Spleen (tissue), 11 donors: Measurements from ENCODE around the gene NT5C. TPM values are rescaled to one million over a fixed set of nuclear protein-coding genes. Genes with fewer than 3 reads are reported as not detected.
A peak's percentile ranks its signal among the peaks of the same experiment; 100 is the strongest.
"Not testable (repeated sequence)": the region's sequence is repeated elsewhere in the genome, so short reads cannot be mapped to it uniquely, and the experiment has no call there.

Experiments used
- DNase-seq: peaks from one replicate; pipeline ENCODE4 v3.0.0-alpha.2; 2020
- H3K27ac ChIP-seq, 8 donors: fragments of 200-600 bp; sonication (generic) in 7 of 8; 1 replicate in 4 of 8; 2 replicates in 4 of 8; pipeline versions ENCODE4 v1.5.0 to v1.8.0; 2016 to 2021; ENCODE audit warnings: inconsistent platforms in 4 of 8, mild to moderate bottlenecking in 4 of 8, moderate library complexity in 1 of 8
- H3K27me3 ChIP-seq, 7 donors: fragments of 200-600 bp; sonication (generic) in 6 of 7; replicated peaks in 1 of 7; 1 replicate in 4 of 7; 2 replicates in 3 of 7; pipeline versions ENCODE4 v1.5.0 to v1.8.0; 2016 to 2021; ENCODE audit warnings: inconsistent platforms in 3 of 7, mild to moderate bottlenecking in 1 of 7
- H3K36me3 ChIP-seq, 6 donors: fragments of 200-600 bp; sonication (generic) in 5 of 6; 1 replicate in 4 of 6; 2 replicates in 2 of 6; pipeline versions ENCODE4 v1.5.0 to v1.8.0; 2016 to 2021; ENCODE audit warnings: inconsistent platforms in 2 of 6
- H3K4me1 ChIP-seq, 6 donors: fragments of 200-600 bp; sonication (generic) in 5 of 6; 1 replicate in 3 of 6; 2 replicates in 3 of 6; pipeline versions ENCODE4 v1.5.0 to v1.8.0; 2016 to 2021; ENCODE audit warnings: inconsistent platforms in 3 of 6
- H3K4me3 ChIP-seq, 8 donors: fragments of 200-600 bp; sonication (generic) in 7 of 8; 1 replicate in 4 of 8; 2 replicates in 4 of 8; pipeline versions ENCODE4 v1.5.0 to v1.8.0; 2016 to 2021; ENCODE audit warnings: inconsistent platforms in 4 of 8, mild to moderate bottlenecking in 4 of 8, moderate library complexity in 2 of 8
- H3K9me3 ChIP-seq, 8 donors: fragments of 200-600 bp; sonication (generic) in 7 of 8; 1 replicate in 4 of 8; 2 replicates in 4 of 8; pipeline versions ENCODE4 v1.5.0 to v1.8.0; 2016 to 2021; ENCODE audit warnings: inconsistent platforms in 4 of 8
- POLR2A ChIP-seq, 3 donors: fragments of 450-650 bp; IDR thresholded peaks; one replicate each; pipeline ENCODE4 v1.5.1; 2017; ENCODE audit warnings: antibody characterized with exemption in 3 of 3, mild to moderate bottlenecking in 1 of 3
- POLR2AphosphoS5 ChIP-seq, 3 donors: sonication (generic); formaldehyde crosslinking; IDR thresholded peaks; one replicate each; pipeline ENCODE4 v1.5.1; 2017; ENCODE audit warnings: antibody characterized with exemption in 3 of 3
- WGBS, 5 donors: extraction: QIAGEN DNeasy Blood & Tissue Kit in 3 of 5; methylation state at CpG; one replicate each; pipeline versions ENCODE4 v1.1.5 to v1.1.7; 2013 to 2018; 5-methylcytosine and 5-hydroxymethylcytosine counted together
- intact Hi-C: fragments of 100-400 bp; cut with DNase I; formaldehyde crosslinking; loops from one replicate; pipeline ENCODE4 v1.15.0; 2023; ENCODE audit warnings: low total_unique reads
- polyA plus RNA-seq, 3 donors: library from polyadenylated mRNA; stranded (reverse); fragments of 200-250 nt; gene quantifications; one replicate each; pipeline ENCODE4 v1.2.1, GENCODE V29; 2013
- total RNA-seq, 7 donors: library from RNA; depleted of rRNA in 3 of 7; stranded (reverse); fragments of >200 nt in 3 of 7; fragmentation: NEBNext Ultra II Directional in 4 of 7; extraction: Animal tissue kit (Norgen Biotek cat#: 25700) in 4 of 7; gene quantifications; one replicate each; pipeline versions ENCODE4 v1.1.0 to v1.2.1, GENCODE V29; 2016 to 2021
- TF ChIP-seq, protein P1 (sequence below), 11 experiments: fragments of 200-600 bp in 7 of 11; fragments of 450-650 bp in 4 of 11; sonication (generic) in 4 of 11; IDR thresholded peaks in 8 of 11; conservative IDR thresholded peaks in 3 of 11; 1 replicate in 7 of 11; 2 replicates in 4 of 11; pipeline versions ENCODE4 v1.4.0 to v1.8.0; 2016 to 2021; ENCODE audit warnings: antibody characterized with exemption in 11 of 11, inconsistent platforms in 4 of 11, mild to moderate bottlenecking in 1 of 11
- donor health status: healthy with polysubstance abuse.
- donor health status: DM: no; HTN: no; CAD: no; lungs with moderate emphysema.
- donor health status: DM: no; HTN: no; CAD: no.
- donor health status: Bipolar disorder and iron deficiency.
- donor health status: healthy.
- donor health status: DM: no; HTN: no; CAD: no.
- donor health status: DM: yes; HTN: yes; CAD: no.

The NT5C gene
- total and polyA plus RNA-seq, 10 donors: 48.2 to 145 (median 65.8) TPM

GRCh38 chr17:75133001-75133400, 1.5 kb upstream of the NT5C start:
- Histone ChIP-seq H3K36me3 (peaks cover 0 to 53% (median 27%) of the 10 kb centered on the region in 6 donors), H3K4me3 (no peak overlapping the region), H3K4me1 (peaks cover 11 to 41% (median 27%) of the 10 kb centered on the region in 6 donors), H3K27ac (peak overlapping the region in 2 of 8 donors; percentile 6 to 10), H3K27me3 (no peaks in the 10 kb centered on the region), H3K9me3 (no peaks in the 10 kb centered on the region)
- intact Hi-C loops: no loop called here
- 93 to 100% (median 97%) methylated on average over 3 of the region's 3 CpGs for WGBS, 5 donors
- TF ChIP-seq POLR2A (IDR thresholded peaks at IDR 0.05) (no peak), POLR2AphosphoS5 (IDR thresholded peaks at IDR 0.05) (no peak)
- TF ChIP-seq, protein P1, sequence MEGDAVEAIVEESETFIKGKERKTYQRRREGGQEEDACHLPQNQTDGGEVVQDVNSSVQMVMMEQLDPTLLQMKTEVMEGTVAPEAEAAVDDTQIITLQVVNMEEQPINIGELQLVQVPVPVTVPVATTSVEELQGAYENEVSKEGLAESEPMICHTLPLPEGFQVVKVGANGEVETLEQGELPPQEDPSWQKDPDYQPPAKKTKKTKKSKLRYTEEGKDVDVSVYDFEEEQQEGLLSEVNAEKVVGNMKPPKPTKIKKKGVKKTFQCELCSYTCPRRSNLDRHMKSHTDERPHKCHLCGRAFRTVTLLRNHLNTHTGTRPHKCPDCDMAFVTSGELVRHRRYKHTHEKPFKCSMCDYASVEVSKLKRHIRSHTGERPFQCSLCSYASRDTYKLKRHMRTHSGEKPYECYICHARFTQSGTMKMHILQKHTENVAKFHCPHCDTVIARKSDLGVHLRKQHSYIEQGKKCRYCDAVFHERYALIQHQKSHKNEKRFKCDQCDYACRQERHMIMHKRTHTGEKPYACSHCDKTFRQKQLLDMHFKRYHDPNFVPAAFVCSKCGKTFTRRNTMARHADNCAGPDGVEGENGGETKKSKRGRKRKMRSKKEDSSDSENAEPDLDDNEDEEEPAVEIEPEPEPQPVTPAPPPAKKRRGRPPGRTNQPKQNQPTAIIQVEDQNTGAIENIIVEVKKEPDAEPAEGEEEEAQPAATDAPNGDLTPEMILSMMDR (IDR thresholded peaks at IDR 0.05 in 8 of 11, conservative IDR thresholded peaks at IDR 0.05 in 3 of 11): no peak
- DNase-seq: peak; percentile 54

GRCh38 chr17:75132018-75133000, 767 bp upstream of the NT5C start:
- Histone ChIP-seq H3K36me3 (peaks cover 0 to 50% (median 27%) of the 10 kb centered on the region in 6 donors), H3K4me1 (peaks cover 11 to 41% (median 27%) of the 10 kb centered on the region in 6 donors), H3K27ac (peak overlapping the region; percentile 88 to 96 (median 94)), H3K4me3 (peak overlapping the region; percentile 61 to 96 (median 88))
- peak; percentile 58 for DNase-seq
- intact Hi-C loops, H3K9me3 ChIP-seq, H3K27me3 ChIP-seq: not testable (repeated sequence)
- 76 to 83% (median 79%) methylated on average over 39 to 40 of the region's 40 CpGs for WGBS, 5 donors

DNA sequence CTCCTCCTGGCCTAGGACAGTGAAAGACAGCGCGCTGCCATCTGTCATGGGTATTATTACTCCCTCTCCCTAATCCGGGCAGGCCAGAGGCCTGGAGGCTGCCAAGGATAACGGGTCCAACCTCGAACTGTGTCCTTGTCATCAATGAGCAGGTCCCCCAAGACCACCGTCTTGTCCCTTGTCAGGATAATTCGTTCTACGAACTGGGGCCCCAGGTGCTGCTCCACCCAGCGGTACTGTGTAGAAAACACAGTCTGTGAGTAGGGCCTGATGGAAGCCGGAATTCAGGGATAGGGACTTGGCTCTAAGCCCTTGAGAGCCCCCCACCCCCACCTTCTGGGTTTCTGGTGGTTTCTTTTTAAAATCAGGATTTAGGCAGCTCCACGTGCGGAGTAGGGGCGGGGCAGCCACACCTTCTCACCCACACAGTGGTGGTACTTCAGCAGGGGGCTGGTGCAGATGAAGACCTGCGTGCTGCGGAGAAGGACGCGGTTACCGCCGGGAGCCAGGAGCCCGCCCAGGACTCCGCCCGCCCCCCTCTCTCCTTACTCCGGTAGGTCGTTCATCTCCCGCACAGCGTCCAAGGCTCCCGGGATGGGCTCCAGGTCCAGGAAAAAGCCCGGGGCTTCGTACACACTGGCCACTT, 787 bp downstream of the NT5C start:
- DNase-seq: peak; percentile 86
- Histone ChIP-seq H3K4me1 (peaks cover 16 to 55% (median 35%) of the 10 kb centered on the region in 6 donors), H3K4me3 (peak overlapping the region; percentile 61 to 96 (median 88)), H3K27ac (peak overlapping the region; percentile 88 to 96 (median 94)), H3K27me3 (no peaks in the 10 kb centered on the region), H3K9me3 (no peaks in the 10 kb centered on the region), H3K36me3 (peaks cover 0 to 40% (median 24%) of the 10 kb centered on the region in 6 donors)
- no peak for TF ChIP-seq POLR2A (IDR thresholded peaks at IDR 0.05)
- TF ChIP-seq, protein P1 (IDR thresholded peaks at IDR 0.05 in 8 of 11, conservative IDR thresholded peaks at IDR 0.05 in 3 of 11): peak in 6 of 11 experiments; percentile 16 to 61 (median 35)
- intact Hi-C loops: no loop called here
- WGBS, 5 donors: 13 to 21% (median 18%) methylated on average over 19 to 29 of the region's 29 CpGs

DNA sequence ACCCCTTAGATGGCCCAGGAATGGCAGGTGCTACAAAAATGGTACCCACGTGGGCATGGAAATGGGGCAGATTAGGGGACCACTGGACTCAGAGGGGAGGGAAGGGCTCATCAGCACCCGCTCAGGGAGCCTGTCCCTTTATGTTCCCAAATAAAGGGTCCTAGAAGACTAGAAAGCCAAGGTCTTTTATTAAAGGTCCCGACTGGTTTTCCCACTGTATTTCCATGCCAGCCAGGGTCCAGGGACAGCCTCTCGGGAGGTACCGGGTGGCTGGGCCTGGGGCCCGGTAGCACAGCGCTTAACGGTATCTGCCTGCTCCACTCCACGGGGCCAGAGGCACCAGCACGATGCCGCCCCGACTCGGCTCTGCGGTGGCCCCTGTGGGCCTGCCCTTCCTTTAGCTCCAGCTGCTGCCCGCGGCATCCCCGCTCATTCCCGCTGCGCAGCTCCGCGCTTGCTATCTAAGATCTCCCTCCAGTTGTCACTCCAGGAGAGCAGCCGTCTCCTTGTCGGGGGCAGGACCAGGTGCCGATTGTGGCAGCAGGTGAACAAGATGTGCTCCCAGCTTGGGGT, 1.4 kb downstream of the NT5C start:
- 84 to 92% (median 86%) methylated on average over 17 to 24 of the region's 24 CpGs for WGBS, 5 donors
- no peaks in the 10 kb centered on the region for H3K27me3 ChIP-seq
- no peaks in the 10 kb centered on the region for H3K9me3 ChIP-seq
- peaks cover 0 to 34% (median 22%) of the 10 kb centered on the region in 6 donors for H3K36me3 ChIP-seq
- H3K4me1 ChIP-seq: peaks cover 22 to 61% (median 41%) of the 10 kb centered on the region in 6 donors
- peak overlapping the region in 6 of 8 donors; percentile 61 to 96 (median 90) for H3K4me3 ChIP-seq
- DNase-seq: peak; percentile 79
- H3K27ac ChIP-seq: peak overlapping the region in 7 of 8 donors; percentile 88 to 96 (median 94)
- intact Hi-C loops: no loop called here
- TF ChIP-seq POLR2A (IDR thresholded peaks at IDR 0.05) (no peak), POLR2AphosphoS5 (IDR thresholded peaks at IDR 0.05) (peak in 1 of 3 donors; percentile 7)
